GM23248 (cell line): ENCODE results near the gene SPEM1.

ENCODE experiments used
- EZH2 ChIP-seq: fragments of 200-600 bp; sonication (generic); IDR thresholded peaks from 2 replicates; pipeline ENCODE4 v1.6.1; 2018; ENCODE audit warnings: antibody characterized with exemption, mild to moderate bottlenecking; ENCODE audit not compliant: insufficient read depth, poor library complexity, severe bottlenecking
- EZH2phosphoT487 ChIP-seq: fragments of 200-600 bp; sonication (generic); IDR thresholded peaks from 2 replicates; pipeline ENCODE4 v1.6.1; 2018; ENCODE audit warnings: antibody characterized with exemption, moderate library complexity, mild to moderate bottlenecking, low read depth; ENCODE audit not compliant: insufficient read depth

DNA sequence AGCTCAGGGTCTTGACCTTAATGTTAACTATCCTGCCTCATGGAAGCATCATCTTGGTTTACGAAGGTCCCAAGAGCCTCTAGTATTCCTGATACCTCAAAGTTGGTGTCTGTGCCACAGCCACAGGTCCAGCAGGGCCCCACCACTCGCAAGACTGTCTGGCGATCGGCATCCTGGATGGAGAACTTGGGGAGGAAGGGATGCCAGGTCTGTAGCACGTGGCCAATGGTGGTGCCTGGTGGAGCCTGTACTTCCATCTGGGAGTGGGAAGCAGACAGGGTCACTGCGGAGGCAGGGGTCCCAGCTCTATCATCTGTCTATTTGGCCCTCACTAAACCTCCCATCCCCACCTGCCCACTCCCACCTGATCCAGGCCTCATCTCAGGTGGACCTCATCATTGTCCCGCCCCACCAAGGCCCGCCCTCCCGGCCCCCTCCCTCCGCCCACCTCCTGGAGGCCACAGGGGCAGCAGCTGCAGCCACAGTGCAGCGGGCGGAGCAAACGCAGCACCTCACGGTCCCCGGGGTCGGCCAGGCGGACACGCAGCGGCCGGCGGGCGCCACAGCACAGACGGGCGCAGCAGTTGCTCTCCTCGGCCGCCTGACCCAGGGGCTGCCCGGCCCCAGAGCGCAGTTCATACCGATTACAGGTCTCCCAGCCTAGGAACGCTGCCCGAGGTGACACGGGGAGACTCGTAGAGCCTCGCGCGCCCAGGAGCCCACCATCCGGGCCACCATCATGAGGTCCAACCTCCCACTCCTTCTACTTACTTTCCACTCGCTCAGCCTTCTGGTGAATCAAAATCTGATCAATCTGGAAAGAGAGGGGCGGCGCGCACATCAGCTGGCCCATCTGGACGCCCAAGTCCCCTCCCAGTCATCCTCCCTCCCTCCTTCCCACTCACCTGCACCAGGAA lies 27.2 kb upstream of the SPEM1 start:
- TF ChIP-seq EZH2phosphoT487 = no peak
- no peak for TF ChIP-seq EZH2
